WTC11 (cell line): ENCODE measurements around the gene TCOF1. TPM values are rescaled to one million over a fixed set of nuclear protein-coding genes. Genes with fewer than 3 reads are reported as not detected.
A peak's percentile ranks its signal among the peaks of the same experiment; 100 is the strongest.

Experiments
- ATAC-seq: fragments of 200-7000 bp; cut with Tn5 transposase; 2 replicates; pipeline ENCODE4 v1.10.0; 2021; ENCODE audit warnings: mild to moderate bottlenecking, moderate library complexity
- CTCF ChIA-PET: fragments of 300-600 bp; sonication (Branson Sonifier 250); formaldehyde crosslinking; loops from one replicate; lab custom pipeline; 2021; ENCODE audit warnings: antibody characterized with exemption; lab: Charles Lee
- POLR2A ChIA-PET: fragments of 350-600 bp; sonication (Branson Sonifier 250); formaldehyde crosslinking; loops from one replicate; lab custom pipeline; 2021; ENCODE audit warnings: antibody characterized with exemption; lab: Charles Lee
- DNase-seq: peaks from one replicate; pipeline ENCODE4 v3.0.0; 2021; ENCODE audit warnings: low spot score
- H3K27ac Mint-ChIP-seq: 2 replicates; pipeline ENCODE4 v1.8.0; 2021; ENCODE audit warnings: mixed read lengths
- H3K27me3 Mint-ChIP-seq: 2 replicates; pipeline ENCODE4 v1.8.0; 2021; ENCODE audit warnings: low read depth, mild to moderate bottlenecking, moderate library complexity, mixed read lengths
- H3K36me3 Mint-ChIP-seq: 2 replicates; pipeline ENCODE4 v1.8.0; 2021; ENCODE audit warnings: mixed read lengths
- H3K4me1 Mint-ChIP-seq: 2 replicates; pipeline ENCODE4 v1.8.0; 2022; ENCODE audit warnings: mixed read lengths
- H3K4me3 Mint-ChIP-seq: 2 replicates; pipeline ENCODE4 v1.8.0; 2021; ENCODE audit warnings: mild to moderate bottlenecking, moderate library complexity, mixed read lengths
- H3K9me3 Mint-ChIP-seq: 2 replicates; pipeline ENCODE4 v1.8.0; 2021; ENCODE audit warnings: mixed read lengths
- AFF4 ChIP-seq: sonication (generic); formaldehyde crosslinking; IDR thresholded peaks from 2 replicates; pipeline ENCODE4 v1.8.1; 2023; ENCODE audit warnings: mild to moderate bottlenecking, missing genetic modification reagents, borderline replicate concordance
- ATF3 ChIP-seq: sonication (generic); formaldehyde crosslinking; conservative IDR thresholded peaks from 2 replicates; pipeline ENCODE4 v1.8.1; 2022; ENCODE audit warnings: mild to moderate bottlenecking, missing genetic modification reagents
- CREB1 ChIP-seq: sonication (generic); formaldehyde crosslinking; IDR thresholded peaks from 2 replicates; pipeline ENCODE4 v1.8.0; 2023; ENCODE audit warnings: mild to moderate bottlenecking, missing genetic modification reagents
- CTCF ChIP-seq: fragments of 200-600 bp; IDR thresholded peaks from 2 replicates; pipeline ENCODE4 v1.8.0; 2022; ENCODE audit warnings: antibody characterized with exemption
- ETV6 ChIP-seq: sonication (generic); formaldehyde crosslinking; IDR thresholded peaks from 2 replicates; pipeline ENCODE4 v1.8.1; 2022; ENCODE audit warnings: mild to moderate bottlenecking, missing genetic modification reagents
- FOXK1 ChIP-seq: sonication (generic); formaldehyde crosslinking; IDR thresholded peaks from 2 replicates; pipeline ENCODE4 v1.8.0; 2022; ENCODE audit warnings: mild to moderate bottlenecking, moderate library complexity, missing genetic modification reagents
- KAT7 ChIP-seq: sonication (generic); formaldehyde crosslinking; IDR thresholded peaks from 2 replicates; pipeline ENCODE4 v1.8.1; 2023; ENCODE audit warnings: missing genetic modification reagents, mild to moderate bottlenecking, borderline replicate concordance
- MLX ChIP-seq: sonication (generic); formaldehyde crosslinking; IDR thresholded peaks from 2 replicates; pipeline ENCODE4 v1.8.1; 2023; ENCODE audit warnings: mild to moderate bottlenecking, missing genetic modification reagents, moderate library complexity
- MXD4 ChIP-seq: fragments of 250-450 bp; sonication (Bioruptor Pico); IDR thresholded peaks from 2 replicates; pipeline ENCODE4 v1.8.0; 2021; ENCODE audit warnings: mild to moderate bottlenecking, moderate library complexity, borderline replicate concordance
- MYBL2 ChIP-seq: sonication (generic); formaldehyde crosslinking; IDR thresholded peaks from 2 replicates; pipeline ENCODE4 v1.8.1; 2023; ENCODE audit warnings: mild to moderate bottlenecking, moderate library complexity, missing genetic modification reagents
- NFYB ChIP-seq: sonication (generic); formaldehyde crosslinking; conservative IDR thresholded peaks from 2 replicates; pipeline ENCODE4 v1.8.0; 2022; ENCODE audit warnings: low read depth, missing genetic modification reagents
- NR2C2 ChIP-seq: sonication (generic); formaldehyde crosslinking; IDR thresholded peaks from 2 replicates; pipeline ENCODE4 v1.8.0; 2022; ENCODE audit warnings: mild to moderate bottlenecking, missing genetic modification reagents
- PREB ChIP-seq: sonication (generic); formaldehyde crosslinking; IDR thresholded peaks from 2 replicates; pipeline ENCODE4 v1.8.1; 2022; ENCODE audit warnings: mild to moderate bottlenecking, missing genetic modification reagents, moderate library complexity, borderline replicate concordance
- RORB ChIP-seq: fragments of 250-450 bp; sonication (Bioruptor Pico); IDR thresholded peaks from 2 replicates; pipeline ENCODE4 v1.9.0; 2021; ENCODE audit warnings: mild to moderate bottlenecking
- SMAD4 ChIP-seq: sonication (generic); formaldehyde crosslinking; IDR thresholded peaks from 2 replicates; pipeline ENCODE4 v1.8.0; 2022; ENCODE audit warnings: mild to moderate bottlenecking, missing genetic modification reagents
- SOX15 ChIP-seq: fragments of 250-450 bp; sonication (Bioruptor Pico); IDR thresholded peaks from 2 replicates; pipeline ENCODE4 v1.9.0; 2021; ENCODE audit warnings: mild to moderate bottlenecking
- ZBTB43 ChIP-seq: sonication (generic); formaldehyde crosslinking; IDR thresholded peaks from 2 replicates; pipeline ENCODE4 v1.8.1; 2023; ENCODE audit warnings: mild to moderate bottlenecking, missing genetic modification reagents
- ZNF532 ChIP-seq: fragments of 250-450 bp; sonication (Bioruptor Pico); IDR thresholded peaks from 2 replicates; pipeline ENCODE4 v1.9.0; 2021; ENCODE audit warnings: mild to moderate bottlenecking, borderline replicate concordance
- ZNF671 ChIP-seq: fragments of 250-450 bp; sonication (Bioruptor Pico); IDR thresholded peaks from 2 replicates; pipeline ENCODE4 v1.8.0; 2021; ENCODE audit warnings: mild to moderate bottlenecking
- total RNA-seq: library from RNA; stranded (reverse); gene quantifications from 3 replicates; pipeline ENCODE4 v1.2.3, GENCODE V29; 2021

Gene TCOF1
- total RNA-seq, 1 experiment from 2014 or later: 174 TPM

- CTCF ChIA-PET: interaction anchor here (1.3 kb wide), 1 partner anchor 48 kb away, joined by 3 read pairs; no protein-coding TSS in a partner anchor
These were observed 88.6 kb downstream of the TCOF1 start for GRCh38 chr5:150446088-150446487.

GRCh38 chr5:150446583-150446982, 89.1 kb downstream of the TCOF1 start:
- ChIA-PET POLR2A (interaction anchor here (0.6 kb wide), 1 partner anchor 939 kb away, joined by 3 read pairs; no protein-coding TSS in a partner anchor), CTCF (interaction anchor here (0.6 to 1.3 kb wide), 2 partner anchors 33 to 48 kb away, joined by 3 read pairs; no protein-coding TSS in a partner anchor)
- Mint-ChIP-seq H3K36me3 (peaks cover 61% of the 10 kb centered on the region), H3K4me1 (peaks cover 39% of the 10 kb centered on the region), H3K27ac (peak overlapping the region; percentile 83), H3K9me3 (peaks cover 4% of the 10 kb centered on the region), H3K27me3 (no peaks in the 10 kb centered on the region; the same call in 1 of the 2 replicates), H3K4me3 (no peak overlapping the region)
- no peak for DNase-seq
- TF ChIP-seq MLX: no peak
- no peak for ATAC-seq

More at GRCh38 chr5:150446088-150446487, 88.6 kb downstream of the TCOF1 start:
- TF ChIP-seq ZBTB43 (CRISPR knock-in tag) (no peak), SMAD4 (CRISPR knock-in tag) (no peak), ZNF671 (CRISPR knock-in tag) (0 out of 2 replicates have a peak, but pooled peaks have one; percentile 53), CREB1 (CRISPR knock-in tag) (no peak), RORB (no peak), MYBL2 (no peak), KAT7 (no peak), FOXK1 (CRISPR knock-in tag) (no peak)
- TF ChIP-seq, all 79 proteins: peak for 1
- peak overlapping the region; percentile 83 for H3K27ac Mint-ChIP-seq
- DNase-seq: no peak
- POLR2A ChIA-PET: interaction anchor here (0.6 kb wide), 1 partner anchor 939 kb away, joined by 3 read pairs; no protein-coding TSS in a partner anchor
- no peak for ATAC-seq
- H3K36me3 Mint-ChIP-seq: peaks cover 61% of the 10 kb centered on the region
- no peak overlapping the region; the same call in 1 of the 2 replicates for H3K4me3 Mint-ChIP-seq
- peaks cover 44% of the 10 kb centered on the region for H3K4me1 Mint-ChIP-seq
- peaks cover under 1% of the 10 kb centered on the region for H3K9me3 Mint-ChIP-seq
- no peaks in the 10 kb centered on the region; the same call in 1 of the 2 replicates for H3K27me3 Mint-ChIP-seq

- DNase-seq (no peak), ATAC-seq (no peak)
- no peaks in the 10 kb centered on the region; the same call in 1 of the 2 replicates for H3K27me3 Mint-ChIP-seq
- peaks cover 33% of the 10 kb centered on the region for H3K4me1 Mint-ChIP-seq
- H3K36me3 Mint-ChIP-seq: peaks cover 61% of the 10 kb centered on the region
- H3K9me3 Mint-ChIP-seq: peaks cover 4% of the 10 kb centered on the region
- ChIA-PET CTCF (no interaction called here), POLR2A (no interaction called here)
- H3K4me3 Mint-ChIP-seq: peak overlapping the region; percentile 100
- peak overlapping the region; percentile 99 for H3K27ac Mint-ChIP-seq
- no peak for TF ChIP-seq ATF3 (CRISPR knock-in tag)
- TF ChIP-seq CREB1 (CRISPR knock-in tag): no peak
- no peak for TF ChIP-seq PREB (CRISPR knock-in tag)
- no peak for TF ChIP-seq CTCF
- TF ChIP-seq NR2C2 (CRISPR knock-in tag): no peak
- no peak for TF ChIP-seq SOX15 (CRISPR knock-in tag)
- TF ChIP-seq ZNF532: no peak
- TF ChIP-seq ETV6 (CRISPR knock-in tag): no peak
- TF ChIP-seq NFYB: no peak
- TF ChIP-seq MXD4 (CRISPR knock-in tag): no peak
- TF ChIP-seq AFF4 (CRISPR knock-in tag): no peak
These were observed 89.7 kb downstream of the TCOF1 start for GRCh38 chr5:150447188-150447587.
